ENCODE measurements around the gene ESRRG. TPM values are rescaled to one million over a fixed set of nuclear protein-coding genes. Genes with fewer than 3 reads are reported as not detected.
"Not testable (repeated sequence)": the region's sequence is repeated elsewhere in the genome, so short reads cannot be mapped to it uniquely, and the experiment has no call there.

Gene ESRRG
- total RNA-seq, 1 donor from 2014 or later, result 32.3 TPM

GRCh38 chr1:216710598-216711333, 12.5 kb downstream of the ESRRG start:
- intact Hi-C loops (cut with DNase I), result no loop called here
- DNase-seq (ENCODE audit: low spot score), result no peak

- intact Hi-C loops (cut with DNase I), result no loop called here
- DNase-seq (ENCODE audit: low spot score), result no peak
Measured at GRCh38 chr1:216710055-216710454, 13.2 kb downstream of the ESRRG start.

- DNase-seq (ENCODE audit: low spot score), result no peak
- intact Hi-C loops (cut with DNase I), result no loop called here
Measured at GRCh38 chr1:216705676-216706075, 17.6 kb downstream of the ESRRG start.

GRCh38 chr1:216704065-216704464, 19.2 kb downstream of the ESRRG start:
- intact Hi-C loops (cut with DNase I); DNase-seq (ENCODE audit: low spot score): not testable (repeated sequence)

GRCh38 chr1:216702170-216702569, 21.1 kb downstream of the ESRRG start:
- no peak for DNase-seq (ENCODE audit: low spot score)
- intact Hi-C loops (cut with DNase I), result no loop called here

GRCh38 chr1:216700779-216701178, 22.4 kb downstream of the ESRRG start:
- no peak for DNase-seq (ENCODE audit: low spot score)
- intact Hi-C loops (cut with DNase I), result no loop called here

- intact Hi-C loops (cut with DNase I), result no loop called here
- DNase-seq (ENCODE audit: low spot score), result no peak
Measured at GRCh38 chr1:216691710-216692109, 31.5 kb downstream of the ESRRG start.

- intact Hi-C loops (cut with DNase I), result no loop called here
- no peak for DNase-seq (ENCODE audit: low spot score)
Measured at GRCh38 chr1:216690603-216691002, 32.6 kb downstream of the ESRRG start.

- intact Hi-C loops (cut with DNase I), result no loop called here
- no peak for DNase-seq (ENCODE audit: low spot score)
Measured at GRCh38 chr1:216688127-216688657, 35.0 kb downstream of the ESRRG start.

- intact Hi-C loops (cut with DNase I), result no loop called here
- DNase-seq (ENCODE audit: low spot score), result no peak
Measured at GRCh38 chr1:216686860-216687766, 36.1 kb downstream of the ESRRG start.

GRCh38 chr1:216682752-216683151, 40.5 kb downstream of the ESRRG start:
- DNase-seq (ENCODE audit: low spot score), result no peak
- intact Hi-C loops (cut with DNase I), result no loop called here

GRCh38 chr1:216679108-216679507, 44.1 kb downstream of the ESRRG start:
- intact Hi-C loops (cut with DNase I), result no loop called here
- no peak for DNase-seq (ENCODE audit: low spot score)

GRCh38 chr1:216670118-216670883, 52.9 kb downstream of the ESRRG start:
- DNase-seq (ENCODE audit: low spot score), result no peak
- intact Hi-C loops (cut with DNase I), result no loop called here

GRCh38 chr1:216666441-216666840, 56.8 kb downstream of the ESRRG start:
- intact Hi-C loops (cut with DNase I), result no loop called here
- DNase-seq (ENCODE audit: low spot score), result no peak

- DNase-seq (ENCODE audit: low spot score), result no peak
- intact Hi-C loops (cut with DNase I), result no loop called here
Measured at GRCh38 chr1:216665856-216666255, 57.4 kb downstream of the ESRRG start.

GRCh38 chr1:216665406-216665805, 57.8 kb downstream of the ESRRG start:
- intact Hi-C loops (cut with DNase I), result no loop called here
- DNase-seq (ENCODE audit: low spot score), result no peak

GRCh38 chr1:216662681-216663080, 60.5 kb downstream of the ESRRG start:
- intact Hi-C loops (cut with DNase I), result no loop called here
- no peak for DNase-seq (ENCODE audit: low spot score)

- DNase-seq (ENCODE audit: low spot score), result no peak
- intact Hi-C loops (cut with DNase I), result no loop called here
Measured at GRCh38 chr1:216660561-216660960, 62.7 kb downstream of the ESRRG start.

- intact Hi-C loops (cut with DNase I), result no loop called here
- DNase-seq (ENCODE audit: low spot score), result no peak
Measured at GRCh38 chr1:216653001-216653400, 70.2 kb downstream of the ESRRG start.
